Measurements from ENCODE around the gene SUCLG1. TPM values are rescaled to one million over a fixed set of nuclear protein-coding genes. Genes with fewer than 3 reads are reported as not detected.
"Not testable (repeated sequence)": the region's sequence is repeated elsewhere in the genome, so short reads cannot be mapped to it uniquely, and the experiment has no call there.

The SUCLG1 gene
- total RNA-seq, 1 donor from 2014 or later, result 63.8 TPM

- Histone ChIP-seq H3K27ac (no peak overlapping the region), H3K4me1 (no peaks in the 10 kb centered on the region), H3K36me3 (no peaks in the 10 kb centered on the region), H3K4me3 (no peak overlapping the region), H3K9me3 (no peaks in the 10 kb centered on the region), H3K27me3 (no peaks in the 10 kb centered on the region)
- TF ChIP-seq POLR2A (IDR thresholded peaks at IDR 0.05) (no peak), POLR2AphosphoS5 (IDR thresholded peaks at IDR 0.05; ENCODE audit: insufficient read depth in 1 of 2, low read depth in 1 of 2) (no peak), CTCF (IDR thresholded peaks at IDR 0.05) (no peak)
- intact Hi-C loops (cut with DNase I), result no loop called here
- no peak for DNase-seq (ENCODE audit: extremely low spot score in 2 of 2)
Observed at GRCh38 chr2:84409531-84409930, 49.5 kb downstream of the SUCLG1 start.

GRCh38 chr2:84402111-84402510 is 57.0 kb downstream of the SUCLG1 start:
- H3K4me3 ChIP-seq; H3K36me3 ChIP-seq; H3K9me3 ChIP-seq; H3K4me1 ChIP-seq; DNase-seq (ENCODE audit: extremely low spot score in 2 of 2); H3K27ac ChIP-seq; intact Hi-C loops (cut with DNase I); H3K27me3 ChIP-seq: not testable (repeated sequence)

- H3K9me3 ChIP-seq; H3K27me3 ChIP-seq; H3K4me1 ChIP-seq; H3K27ac ChIP-seq; intact Hi-C loops (cut with DNase I); DNase-seq (ENCODE audit: extremely low spot score in 2 of 2); H3K4me3 ChIP-seq; H3K36me3 ChIP-seq: not testable (repeated sequence)
Observed at GRCh38 chr2:84399839-84400238, 59.2 kb downstream of the SUCLG1 start.

GRCh38 chr2:84395820-84396219 is 63.3 kb downstream of the SUCLG1 start:
- DNase-seq (ENCODE audit: extremely low spot score in 2 of 2), result no peak
- no peak for TF ChIP-seq POLR2AphosphoS5 (IDR thresholded peaks at IDR 0.05; ENCODE audit: insufficient read depth in 1 of 2, low read depth in 1 of 2)
- Histone ChIP-seq H3K9me3 (no peaks in the 10 kb centered on the region), H3K27ac (no peak overlapping the region), H3K4me1 (no peaks in the 10 kb centered on the region), H3K27me3 (no peaks in the 10 kb centered on the region), H3K4me3 (no peak overlapping the region), H3K36me3 (no peaks in the 10 kb centered on the region)
- intact Hi-C loops (cut with DNase I), result no loop called here

- Histone ChIP-seq H3K9me3 (no peaks in the 10 kb centered on the region), H3K36me3 (no peaks in the 10 kb centered on the region), H3K4me3 (no peak overlapping the region), H3K4me1 (no peaks in the 10 kb centered on the region), H3K27me3 (no peaks in the 10 kb centered on the region), H3K27ac (no peak overlapping the region)
- TF ChIP-seq POLR2AphosphoS5 (IDR thresholded peaks at IDR 0.05; ENCODE audit: insufficient read depth in 1 of 2, low read depth in 1 of 2) (no peak), POLR2A (IDR thresholded peaks at IDR 0.05) (no peak), CTCF (IDR thresholded peaks at IDR 0.05) (no peak)
- DNase-seq (ENCODE audit: extremely low spot score in 2 of 2), result no peak
- intact Hi-C loops (cut with DNase I), result no loop called here
Observed at GRCh38 chr2:84394628-84395027, 64.5 kb downstream of the SUCLG1 start.

- TF ChIP-seq POLR2AphosphoS5 (IDR thresholded peaks at IDR 0.05; ENCODE audit: insufficient read depth in 1 of 2, low read depth in 1 of 2), result no peak
- no peak for TF ChIP-seq POLR2A (IDR thresholded peaks at IDR 0.05)
- no peak for TF ChIP-seq CTCF (IDR thresholded peaks at IDR 0.05)
- Histone ChIP-seq H3K4me1 (no peaks in the 10 kb centered on the region), H3K27ac (no peak overlapping the region), H3K36me3 (no peaks in the 10 kb centered on the region), H3K9me3 (no peaks in the 10 kb centered on the region), H3K4me3 (no peak overlapping the region), H3K27me3 (no peaks in the 10 kb centered on the region)
- intact Hi-C loops (cut with DNase I), result no loop called here
- DNase-seq (ENCODE audit: extremely low spot score in 2 of 2), result no peak
Observed at GRCh38 chr2:84393829-84394228, 65.3 kb downstream of the SUCLG1 start.

- H3K4me1 ChIP-seq, result no peaks in the 10 kb centered on the region
- H3K27ac ChIP-seq, result no peak overlapping the region
- no peak for DNase-seq (ENCODE audit: extremely low spot score in 2 of 2)
- no peaks in the 10 kb centered on the region for H3K36me3 ChIP-seq
- intact Hi-C loops (cut with DNase I), result no loop called here
- TF ChIP-seq POLR2AphosphoS5 (IDR thresholded peaks at IDR 0.05; ENCODE audit: insufficient read depth in 1 of 2, low read depth in 1 of 2) (no peak), POLR2A (IDR thresholded peaks at IDR 0.05) (no peak), CTCF (IDR thresholded peaks at IDR 0.05) (no peak)
- no peaks in the 10 kb centered on the region for H3K27me3 ChIP-seq
- H3K4me3 ChIP-seq, result no peak overlapping the region
- H3K9me3 ChIP-seq, result no peaks in the 10 kb centered on the region
Observed at GRCh38 chr2:84389794-84390193, 69.3 kb downstream of the SUCLG1 start.

Data from vagina (tissue), 2 donors.